ENCODE data around the gene SGMS1.

- TF ChIP-seq OSR1 (CRISPR knock-in tag; IDR thresholded peaks at IDR 0.05) (no peak), ARNTL (CRISPR knock-in tag; IDR thresholded peaks at IDR 0.05; ENCODE audit: borderline replicate concordance, low read depth) (no peak)
Observed at GRCh38 chr10:50544857-50545429, 78.8 kb downstream of the SGMS1 start.

Measured in SK-N-SH treated with all-trans-retinoic acid at 6 μM for 48 hours (cell line).